Heart right ventricle (tissue), 16 donors: ENCODE data around the gene ELFN1. TPM values are rescaled to one million over a fixed set of nuclear protein-coding genes. Genes with fewer than 3 reads are reported as not detected.

Source experiments
- ATAC-seq, 8 donors: fragments of 200-7000 bp; cut with Tn5 transposase; one replicate each; pipeline ENCODE4 v1.9.1; 2020; ENCODE audit warnings: mild to moderate bottlenecking in 8 of 8, moderate library complexity in 8 of 8, moderate number of reproducible peaks in 1 of 8
- DNase-seq, 2 donors: peaks; one replicate each; pipeline ENCODE4 v3.0.0-alpha.2; 2020
- H3K27ac ChIP-seq, 10 donors: fragments of 200-600 bp; sonication (generic) in 2 of 10; one replicate each; pipeline versions ENCODE4 v1.5.0 to v1.8.0; 2020 to 2022; ENCODE audit warnings: mild to moderate bottlenecking in 3 of 10
- H3K27me3 ChIP-seq, 7 donors: fragments of 200-600 bp; one replicate each; pipeline ENCODE4 v1.8.0; 2021 to 2022; ENCODE audit warnings: mild to moderate bottlenecking in 2 of 7
- H3K36me3 ChIP-seq, 9 donors: fragments of 200-600 bp; sonication (generic) in 1 of 9; one replicate each; pipeline versions ENCODE4 v1.5.0 to v1.8.0; 2020 to 2022; ENCODE audit warnings: mild to moderate bottlenecking in 2 of 9
- H3K4me1 ChIP-seq, 9 donors: fragments of 200-600 bp; sonication (generic) in 1 of 9; one replicate each; pipeline versions ENCODE4 v1.5.0 to v1.8.0; 2020 to 2022; ENCODE audit warnings: mild to moderate bottlenecking in 4 of 9
- H3K4me3 ChIP-seq, 10 donors: fragments of 200-600 bp; sonication (generic) in 2 of 10; one replicate each; pipeline versions ENCODE4 v1.5.0 to v1.8.0; 2020 to 2022; ENCODE audit warnings: mild to moderate bottlenecking in 7 of 10, moderate library complexity in 2 of 10
- H3K9me3 ChIP-seq, 11 donors: fragments of 200-600 bp in 10 of 11; sonication (generic) in 2 of 11; one replicate each; pipeline versions ENCODE4 v1.5.0 to v1.8.0; 2013 to 2022; ENCODE audit warnings: mild to moderate bottlenecking in 2 of 11, control low read depth in 1 of 11, moderate library complexity in 1 of 11
- CTCF ChIP-seq, 9 donors: fragments of 200-600 bp; sonication (generic) in 2 of 9; IDR thresholded peaks; one replicate each; pipeline versions ENCODE4 v1.5.0 to v1.8.0; 2021 to 2022; ENCODE audit warnings: antibody characterized with exemption in 9 of 9, mild to moderate bottlenecking in 5 of 9, moderate library complexity in 1 of 9
- WGBS, 2 donors: extraction: QIAGEN DNeasy Blood & Tissue Kit; methylation state at CpG; one replicate each; pipeline ENCODE4 v1.1.7; 2013; ENCODE audit warnings: inconsistent platforms in 1 of 2; 5-methylcytosine and 5-hydroxymethylcytosine counted together
- intact Hi-C, 10 donors: fragments of 100-400 bp; cut with DNase I; formaldehyde crosslinking; loops; one replicate each; pipeline versions ENCODE4 v1.11.1 to v1.14.2; 2022
- polyA plus RNA-seq, 2 donors: library from polyadenylated mRNA; stranded (reverse); fragments of 200-250 nt; gene quantifications; one replicate each; pipeline ENCODE4 v1.2.3, GENCODE V29; 2013
- total RNA-seq, 10 donors: library from RNA; stranded (reverse); fragmentation: NEBNext Ultra II Directional in 3 of 10; extraction: Animal tissue kit (Norgen Biotek cat#: 25700) in 3 of 10; gene quantifications; one replicate each; pipeline versions ENCODE4 v1.2.1 to v1.2.4, GENCODE V29; 2021 to 2023
- donor health status: Arrhythmogenic right ventricular cardiomyopathy.
- donor health status: ischemic (EF 13 %, LVEDD 7.1; RV severe dilation, severe dysfunction).
- donor health status: healthy with polysubstance abuse.
- donor health status: DM: no; HTN: yes; CAD: no.
- donor health status: DM: no; HTN: no; CAD: no.
- donor health status: ischemic (EF 25% LVEDD 6.9; RV normal size, moderate dysfunction).
- donor health status: ischemic (EF 25% LVEDD 5.7; RV mildly dilated, moderate dysfunction).
- donor health status: healthy.
- donor health status: DM: yes; HTN: yes; CAD: no.
- donor health status: Ischemic cardiomyopathy.
- donor health status: ischemic (EF 35%, LVEDD 5.7; RV mildly dilated, moderate dysfunction).
- donor health status: nonischemic (EF 11% LVEDD 7.7; RV severe dilation, severe dysfunction).
- donor health status: DM: yes; HTN: yes; CAD: no.
- donor health status: PGD.
- donor health status: ischemic (EF 29% LVEDD 5.4; RV normal size, mild dysfunction).
- donor health status: nonischemic (EF 23%, LVEDD 6.1; RV moderate dilation, normal function).

ELFN1 gene
- total and polyA plus RNA-seq, 12 donors = 3.0 to 9.5 (median 6.0) TPM

- peaks cover 0 to 9% (median 0%) of the 10 kb centered on the region in 11 donors for H3K9me3 ChIP-seq
- H3K4me3 ChIP-seq = no peak overlapping the region
- no peak for DNase-seq
- ATAC-seq = no peak
- no peak for TF ChIP-seq CTCF (IDR thresholded peaks at IDR 0.05)
- H3K27ac ChIP-seq = no peak overlapping the region
- no peaks in the 10 kb centered on the region for H3K4me1 ChIP-seq
- H3K27me3 ChIP-seq = no peaks in the 10 kb centered on the region
- intact Hi-C loops = no loop called here
- no peaks in the 10 kb centered on the region for H3K36me3 ChIP-seq
- WGBS, 2 donors = 82 to 87% methylated on average over 13 of the region's 13 CpGs
Observed at GRCh38 chr7:1623810-1624209, 46.3 kb upstream of the ELFN1 start.

- Histone ChIP-seq H3K27me3 (peaks cover 0 to 8% (median 0%) of the 10 kb centered on the region in 7 donors), H3K27ac (no peak overlapping the region), H3K9me3 (peaks cover 0 to 20% (median 0%) of the 10 kb centered on the region in 11 donors), H3K4me1 (no peaks in the 10 kb centered on the region), H3K36me3 (no peaks in the 10 kb centered on the region), H3K4me3 (no peak overlapping the region)
- intact Hi-C loops = no loop called here
- no peak for TF ChIP-seq CTCF (IDR thresholded peaks at IDR 0.05)
- WGBS, 2 donors = 72 to 77% methylated on average over 18 of the region's 18 CpGs
- ATAC-seq = no peak
- DNase-seq = no peak
Observed at GRCh38 chr7:1624999-1625927, 44.8 kb upstream of the ELFN1 start.

GRCh38 chr7:1626769-1627168 is 43.3 kb upstream of the ELFN1 start:
- ATAC-seq (no peak), DNase-seq (no peak)
- 64 to 71% methylated on average over 1 of the region's 1 CpG for WGBS, 2 donors
- TF ChIP-seq CTCF (IDR thresholded peaks at IDR 0.05) = no peak
- Histone ChIP-seq H3K27me3 (peaks cover 0 to 10% (median 0%) of the 10 kb centered on the region in 7 donors), H3K9me3 (peaks cover 0 to 20% (median 0%) of the 10 kb centered on the region in 11 donors), H3K27ac (no peak overlapping the region), H3K4me3 (no peak overlapping the region), H3K36me3 (no peaks in the 10 kb centered on the region), H3K4me1 (no peaks in the 10 kb centered on the region)
- intact Hi-C loops = no loop called here

- no peak for DNase-seq
- 96 to 97% methylated on average over 3 of the region's 3 CpGs for WGBS, 2 donors
Observed at GRCh38 chr7:1630700-1631336, 39.3 kb upstream of the ELFN1 start.

More at GRCh38 chr7:1630700-1631336, 39.3 kb upstream of the ELFN1 start:
- no peaks in the 10 kb centered on the region for H3K4me1 ChIP-seq
- no peak for TF ChIP-seq CTCF (IDR thresholded peaks at IDR 0.05)
- intact Hi-C loops = no loop called here
- no peak overlapping the region for H3K27ac ChIP-seq
- H3K4me3 ChIP-seq = no peak overlapping the region
- no peaks in the 10 kb centered on the region for H3K36me3 ChIP-seq
- ATAC-seq = no peak
- peaks cover 0 to 17% (median 5%) of the 10 kb centered on the region in 7 donors for H3K27me3 ChIP-seq
- peaks cover 0 to 35% (median 9%) of the 10 kb centered on the region in 11 donors for H3K9me3 ChIP-seq
